IMR-90 (cell line): ENCODE results near the gene NRDC. TPM values are rescaled to one million over a fixed set of nuclear protein-coding genes. Genes with fewer than 3 reads are reported as not detected.

ENCODE experiments used
- ATAC-seq: fragments of 200-7000 bp; cut with Tn5 transposase; 2 replicates; pipeline ENCODE4 v1.9.1; 2020; ENCODE audit warnings: low read depth, mild to moderate bottlenecking, moderate library complexity
- BruUV-seq: library from RNA; stranded (reverse); fragments of 400-500 nt; replicated peaks from 2 replicates; lab custom pipeline; 2021; lab: Mats Ljungman, UMichigan
- CTCF ChIA-PET: fragments of 300-600 bp; formaldehyde crosslinking; extraction: SDS; loops from one replicate; lab custom pipeline; 2021; ENCODE audit warnings: antibody characterized with exemption; lab: Yijun Ruan, JAX
- POLR2A ChIA-PET: fragments of 300-600 bp; sonication (Branson Sonifier 250); formaldehyde crosslinking; loops from one replicate; lab custom pipeline; 2022; ENCODE audit warnings: antibody characterized with exemption; ENCODE audit not compliant: unreplicated experiment; lab: Charles Lee
- DNase-seq: peaks from one replicate; pipeline ENCODE4 v3.0.0; 2013
- H2AFZ ChIP-seq: replicated peaks from 2 replicates; pipeline ENCODE3; 2013; ENCODE audit warnings: low read length, mild to moderate bottlenecking; ENCODE audit not compliant: poor library complexity
- H2AK5ac ChIP-seq: 2 replicates; pipeline ENCODE4 v1.6.1; 2013; ENCODE audit warnings: low read depth, low read length, inconsistent platforms
- H2AK9ac ChIP-seq: replicated peaks from 2 replicates; pipeline ENCODE3; 2013; ENCODE audit warnings: mild to moderate bottlenecking, low read depth, low read length, moderate library complexity; ENCODE audit not compliant: poor library complexity
- H2BK120ac ChIP-seq: 2 replicates; pipeline ENCODE4 v1.6.1; 2013; ENCODE audit warnings: low read depth, low read length, inconsistent platforms
- H2BK15ac ChIP-seq: 3 replicates; pipeline ENCODE4 v1.6.1; 2013; ENCODE audit warnings: low read depth, low read length, inconsistent platforms
- H2BK20ac ChIP-seq: 2 replicates; pipeline ENCODE4 v1.6.1; 2013; ENCODE audit warnings: low read depth, mild to moderate bottlenecking, inconsistent platforms, low read length, moderate library complexity
- H2BK5ac ChIP-seq: 2 replicates; pipeline ENCODE4 v1.6.1; 2013; ENCODE audit warnings: mild to moderate bottlenecking, low read depth, low read length, inconsistent platforms; ENCODE audit not compliant: poor library complexity, severe bottlenecking
- H3K14ac ChIP-seq: replicated peaks from 2 replicates; pipeline ENCODE4 v1.6.1; 2013; ENCODE audit warnings: low read depth, low read length, inconsistent platforms
- H3K18ac ChIP-seq: 2 replicates; pipeline ENCODE4 v1.6.1; 2013; ENCODE audit warnings: low read depth, low read length, control low read depth
- H3K23ac ChIP-seq: 2 replicates; pipeline ENCODE4 v1.6.1; 2013; ENCODE audit warnings: low read depth, low read length, inconsistent platforms
- H3K27ac ChIP-seq: 2 replicates; pipeline ENCODE4 v1.5.1; 2013; ENCODE audit warnings: mild to moderate bottlenecking, control low read depth, low read length; ENCODE audit not compliant: insufficient read depth
- H3K27me3 ChIP-seq: 2 replicates; pipeline ENCODE4 v1.6.1; 2013; ENCODE audit warnings: low read length; ENCODE audit not compliant: control insufficient read depth, insufficient read depth
- H3K36me3 ChIP-seq: 2 replicates; pipeline ENCODE4 v1.6.1; 2013; ENCODE audit warnings: low read length, mixed read lengths; ENCODE audit not compliant: control insufficient read depth, insufficient read depth
- H3K4ac ChIP-seq: 2 replicates; pipeline ENCODE4 v1.6.1; 2013; ENCODE audit warnings: low read depth, low read length, inconsistent platforms
- H3K4me1 ChIP-seq: 2 replicates; pipeline ENCODE4 v1.6.1; 2013; ENCODE audit warnings: low read length, mixed read lengths; ENCODE audit not compliant: control insufficient read depth, insufficient read depth
- H3K4me2 ChIP-seq: 2 replicates; pipeline ENCODE4 v1.6.1; 2013; ENCODE audit warnings: low read depth, mild to moderate bottlenecking, control low read depth, low read length, moderate library complexity
- H3K4me3 ChIP-seq: 2 replicates; pipeline ENCODE4 v1.5.1; 2013; ENCODE audit warnings: low read depth, mild to moderate bottlenecking, control low read depth, low read length, moderate library complexity; ENCODE audit not compliant: insufficient read depth
- H3K56ac ChIP-seq: 2 replicates; pipeline ENCODE4 v1.6.1; 2013; ENCODE audit warnings: low read length, inconsistent platforms; ENCODE audit not compliant: insufficient read depth; ENCODE audit errors: extremely low read depth
- H3K79me1 ChIP-seq, 2 experiments: 2 replicates each; pipeline ENCODE4 v1.6.1; 2013; ENCODE audit warnings: low read length in 2 of 2, inconsistent platforms in 1 of 2, low read depth in 1 of 2
- H3K9ac ChIP-seq: 2 replicates; pipeline ENCODE4 v1.6.1; 2013; ENCODE audit warnings: low read depth, low read length, control low read depth
- H3K9me1 ChIP-seq: 2 replicates; pipeline ENCODE4 v1.6.1; 2013; ENCODE audit warnings: low read length, inconsistent platforms; ENCODE audit not compliant: insufficient read depth
- H3K9me3 ChIP-seq: 2 replicates; pipeline ENCODE4 v1.6.1; 2013; ENCODE audit warnings: low read length; ENCODE audit not compliant: control insufficient read depth, insufficient read depth
- H4K20me1 ChIP-seq: 2 replicates; pipeline ENCODE4 v1.6.1; 2013; ENCODE audit warnings: low read length, inconsistent platforms; ENCODE audit not compliant: insufficient read depth
- H4K5ac ChIP-seq: 2 replicates; pipeline ENCODE4 v1.6.1; 2013; ENCODE audit warnings: mild to moderate bottlenecking, low read depth, low read length, control low read depth
- H4K8ac ChIP-seq, 2 experiments: 2 replicates each; pipeline ENCODE4 v1.6.1; 2013; ENCODE audit warnings: low read depth in 2 of 2, low read length in 2 of 2, control low read depth in 1 of 2, inconsistent platforms in 1 of 2
- H4K91ac ChIP-seq: 2 replicates; pipeline ENCODE4 v1.6.1; 2013; ENCODE audit warnings: low read depth, low read length, inconsistent platforms; ENCODE audit not compliant: insufficient read depth
- BHLHE40 ChIP-seq: fragments of 150-350 bp; IDR thresholded peaks from 2 replicates; pipeline ENCODE4 v1.6.1; 2016; ENCODE audit warnings: mild to moderate bottlenecking, low read depth, low read length
- CEBPB ChIP-seq: IDR thresholded peaks from 2 replicates; pipeline ENCODE4 v1.6.1; 2012; ENCODE audit warnings: low read depth, low read length, improper control_type of control experiment
- CTCF ChIP-seq: conservative IDR thresholded peaks from 2 replicates; pipeline ENCODE4 v1.5.1; 2012; ENCODE audit warnings: mild to moderate bottlenecking, low read depth, low read length, improper control_type of control experiment
- FOS ChIP-seq: fragments of 150-350 bp; IDR thresholded peaks from 2 replicates; pipeline ENCODE4 v1.6.1; 2016; ENCODE audit warnings: low read depth, low read length
- MAZ ChIP-seq: IDR thresholded peaks from 2 replicates; pipeline ENCODE4 v1.6.1; 2012; ENCODE audit warnings: low read depth, mild to moderate bottlenecking, low read length, improper control_type of control experiment, moderate library complexity, borderline replicate concordance
- NFE2L2 ChIP-seq: fragments of 150-350 bp; IDR thresholded peaks from 2 replicates; pipeline ENCODE4 v1.6.1; 2016; ENCODE audit warnings: low read depth, mild to moderate bottlenecking, low read length
- POLR2A ChIP-seq: IDR thresholded peaks from 2 replicates; pipeline ENCODE4 v1.6.1; 2012; ENCODE audit warnings: mild to moderate bottlenecking, low read depth, low read length
- RAD21 ChIP-seq: IDR thresholded peaks from 2 replicates; pipeline ENCODE4 v1.6.1; 2012; ENCODE audit warnings: low read length, improper control_type of control experiment
- USF2 ChIP-seq: fragments of 150-350 bp; IDR thresholded peaks from 2 replicates; pipeline ENCODE4 v1.6.1; 2017; ENCODE audit warnings: mild to moderate bottlenecking, antibody characterized with exemption, low read length, low read depth
- whole genome bisulfite sequencing, 2 experiments: methylation state at CpG; one replicate each; pipeline versions ENCODE4 v1.1.5 to v1.1.7; 2013; ENCODE audit warnings: missing lambda C conversion rate in 2 of 2; ENCODE audit not compliant: insufficient read length in 1 of 2; ENCODE audit errors: extremely low coverage in 2 of 2; 5-methylcytosine and 5-hydroxymethylcytosine counted together
- dilution Hi-C: fragments of 300-500 bp; cut with HindIII; formaldehyde crosslinking; loops from one replicate; pipeline ENCODE4 v1.14.3; 2018; ENCODE audit warnings: low sequenced_read_pairs; ENCODE audit not compliant: unreplicated experiment
- in situ Hi-C: fragments of 300-500 bp; cut with MboI; formaldehyde crosslinking; loops from 3 replicates; pipeline ENCODE4 v1.14.3; 2019; ENCODE audit warnings: low sequenced_read_pairs, inconsistent platforms, mixed read lengths
- intact Hi-C: fragments of 100-400 bp; cut with micrococcal nuclease; formaldehyde crosslinking; loops from 2 replicates; pipeline ENCODE4 v1.10.0; 2022
- polyA plus RNA-seq, 3 experiments: library from polyadenylated mRNA; depleted of rRNA; stranded (reverse); fragments of >200 nt; gene quantifications; 2 replicates each; pipeline ENCODE4 v1.2.3, GENCODE V29; 2012; ENCODE audit warnings: low replicate concordance in 1 of 3
- total RNA-seq: library from RNA; depleted of rRNA; stranded (reverse); fragments of >200 nt; gene quantifications from 2 replicates; pipeline ENCODE4 v1.2.3, GENCODE V29; 2012
- TF ChIP-seq, protein P1 (sequence below): fragments of 150-350 bp; IDR thresholded peaks from 2 replicates; pipeline ENCODE4 v1.6.1; 2016; ENCODE audit warnings: low read depth, mild to moderate bottlenecking, low read length, moderate library complexity, borderline replicate concordance

NRDC gene
- total and polyA plus RNA-seq, 2 of the 4 experiments (the other 2 are of a cell fraction) = 75.8 to 84.7 TPM

DNA sequence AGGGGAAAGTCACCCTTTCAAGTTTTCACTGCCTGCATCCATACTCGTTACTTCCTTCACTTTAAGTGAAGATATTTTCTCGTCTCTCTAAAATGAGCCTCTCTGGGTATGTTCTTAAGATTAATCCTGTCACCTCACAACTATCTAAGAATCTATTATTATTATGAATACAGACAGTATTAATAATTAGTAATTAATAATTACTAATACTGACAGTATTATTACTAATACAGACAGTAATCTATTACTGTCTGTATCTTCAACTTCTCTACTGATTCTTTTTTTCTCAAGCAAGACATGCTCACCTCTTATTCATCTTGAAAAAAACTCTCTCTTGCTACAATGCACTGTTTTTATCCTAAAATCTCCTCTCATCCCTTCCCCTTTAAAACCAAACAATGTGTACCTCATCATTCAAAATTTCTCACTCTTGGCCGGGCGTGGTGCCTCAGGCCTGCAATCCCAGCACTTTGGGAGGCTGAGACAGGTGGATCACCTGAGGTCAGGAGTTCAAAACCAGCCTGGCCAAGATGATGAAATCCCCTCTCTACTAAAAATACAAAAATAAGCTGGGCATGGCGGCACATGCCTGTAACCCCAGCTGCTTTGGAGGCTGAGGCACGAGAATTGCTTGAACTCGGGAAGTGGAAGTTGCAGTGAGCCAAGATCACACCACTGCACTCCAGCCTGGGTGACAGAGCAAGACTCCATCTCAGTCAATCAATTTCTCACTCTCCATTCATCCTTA, 7.8 kb downstream of the NRDC start (continued):
- no peak for TF ChIP-seq USF2

- Histone ChIP-seq H2BK20ac (no peak overlapping the region), H2BK15ac (no peak overlapping the region), H3K9me1 (peaks cover 13% of the 10 kb centered on the region; the same call in 1 of the 2 replicates), H4K20me1 (peaks cover 50% of the 10 kb centered on the region), H3K23ac (no peak overlapping the region), H4K91ac (no peak overlapping the region), H3K36me3 (peaks cover 2% of the 10 kb centered on the region), H2AFZ (no peak overlapping the region), H2AK9ac (no peak overlapping the region), H3K56ac (no peak overlapping the region), H4K8ac (no peak overlapping the region), H2BK5ac (no peak overlapping the region), H2BK120ac (no peak overlapping the region), H2AK5ac (no peak overlapping the region), H4K5ac (no peak overlapping the region), H3K9ac (no peak overlapping the region), H3K79me1 (peaks cover 24 to 55% of the 10 kb centered on the region in 2 experiments), H3K9me3 (no peaks in the 10 kb centered on the region), H3K27ac (no peak overlapping the region), H3K18ac (no peak overlapping the region), H3K14ac (no peak overlapping the region), H3K4me1 (0 out of 2 replicates have a peak, but pooled peaks cover 1% of the 10 kb centered on the region), H3K4ac (no peak overlapping the region), H3K4me3 (no peak overlapping the region), H3K4me2 (no peak overlapping the region), H3K27me3 (no peaks in the 10 kb centered on the region)
- no peak for DNase-seq
- intact Hi-C loops (no loop called here), in situ Hi-C loops (no loop called here), dilution Hi-C loops (no loop called here)
- ATAC-seq = no peak
- ChIA-PET POLR2A (no interaction called here), CTCF (no interaction called here)
- BruUV-seq = no TSS peak
- WGBS, 2 experiments = no CpG with 5 or more reads among the region's 4 CpGs
- TF ChIP-seq, protein P1, sequence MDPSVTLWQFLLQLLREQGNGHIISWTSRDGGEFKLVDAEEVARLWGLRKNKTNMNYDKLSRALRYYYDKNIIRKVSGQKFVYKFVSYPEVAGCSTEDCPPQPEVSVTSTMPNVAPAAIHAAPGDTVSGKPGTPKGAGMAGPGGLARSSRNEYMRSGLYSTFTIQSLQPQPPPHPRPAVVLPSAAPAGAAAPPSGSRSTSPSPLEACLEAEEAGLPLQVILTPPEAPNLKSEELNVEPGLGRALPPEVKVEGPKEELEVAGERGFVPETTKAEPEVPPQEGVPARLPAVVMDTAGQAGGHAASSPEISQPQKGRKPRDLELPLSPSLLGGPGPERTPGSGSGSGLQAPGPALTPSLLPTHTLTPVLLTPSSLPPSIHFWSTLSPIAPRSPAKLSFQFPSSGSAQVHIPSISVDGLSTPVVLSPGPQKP = no peak
- TF ChIP-seq NFE2L2 (no peak), CTCF (no peak), CEBPB (no peak), USF2 (no peak), RAD21 (no peak), BHLHE40 (no peak), POLR2A (no peak), FOS (no peak), MAZ (no peak)
Measured at GRCh38 chr1:51867479-51868232, 10.9 kb downstream of the NRDC start.
